Right kidney (tissue), 1 donor: Measurements from ENCODE around the gene IP6K3.

Source experiments
- DNase-seq: peaks from one replicate; pipeline ENCODE4 v3.0.0-alpha.2; 2016

Gene IP6K3

DNA sequence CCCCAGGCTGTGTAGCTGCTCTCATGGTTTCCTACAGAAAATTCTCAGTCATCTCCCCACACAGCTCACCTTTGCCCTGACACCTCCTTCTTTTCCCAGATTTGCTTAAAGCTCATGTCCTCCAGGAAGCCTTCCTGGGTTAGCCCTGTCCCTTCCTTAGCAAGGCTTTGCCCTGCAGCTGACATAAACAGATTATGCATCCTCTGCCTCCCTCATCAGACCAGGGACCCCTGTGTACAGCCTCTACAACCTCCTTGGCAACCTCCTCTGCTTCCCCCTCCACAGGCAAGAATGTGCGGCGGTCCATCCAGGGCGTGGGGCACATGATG lies 75.0 kb downstream of the IP6K3 start:
- DNase-seq, result no peak
